AG09319 (cell line): ENCODE measurements around the gene HOXB6.

Experiments used
- DNase-seq: peaks from one replicate; pipeline ENCODE4 v3.0.0-alpha.2; 2010; ENCODE audit warnings: low read depth; ENCODE audit errors: extremely low read depth
- CTCF ChIP-seq: IDR thresholded peaks from 2 replicates; pipeline ENCODE4 v1.5.1; 2011; ENCODE audit warnings: low read depth, mild to moderate bottlenecking, inconsistent platforms, low read length, moderate library complexity

The HOXB6 gene

GRCh38 chr17:48604770-48605329 lies at the start of gene HOXB6:
TSS of gene HOXB6 (minus strand) at chr17:48604986. CDS start at chr17:48598150, 6,836 bp downstream.
- no peak for TF ChIP-seq CTCF
- DNase-seq, result no peak

- no peak for TF ChIP-seq CTCF
- DNase-seq, result no peak
Observed at GRCh38 chr17:48649741-48650140, 45.0 kb upstream of the HOXB6 start.

- no peak for DNase-seq
- no peak for TF ChIP-seq CTCF
Observed at GRCh38 chr17:48647963-48648245, 43.1 kb upstream of the HOXB6 start.

DNA sequence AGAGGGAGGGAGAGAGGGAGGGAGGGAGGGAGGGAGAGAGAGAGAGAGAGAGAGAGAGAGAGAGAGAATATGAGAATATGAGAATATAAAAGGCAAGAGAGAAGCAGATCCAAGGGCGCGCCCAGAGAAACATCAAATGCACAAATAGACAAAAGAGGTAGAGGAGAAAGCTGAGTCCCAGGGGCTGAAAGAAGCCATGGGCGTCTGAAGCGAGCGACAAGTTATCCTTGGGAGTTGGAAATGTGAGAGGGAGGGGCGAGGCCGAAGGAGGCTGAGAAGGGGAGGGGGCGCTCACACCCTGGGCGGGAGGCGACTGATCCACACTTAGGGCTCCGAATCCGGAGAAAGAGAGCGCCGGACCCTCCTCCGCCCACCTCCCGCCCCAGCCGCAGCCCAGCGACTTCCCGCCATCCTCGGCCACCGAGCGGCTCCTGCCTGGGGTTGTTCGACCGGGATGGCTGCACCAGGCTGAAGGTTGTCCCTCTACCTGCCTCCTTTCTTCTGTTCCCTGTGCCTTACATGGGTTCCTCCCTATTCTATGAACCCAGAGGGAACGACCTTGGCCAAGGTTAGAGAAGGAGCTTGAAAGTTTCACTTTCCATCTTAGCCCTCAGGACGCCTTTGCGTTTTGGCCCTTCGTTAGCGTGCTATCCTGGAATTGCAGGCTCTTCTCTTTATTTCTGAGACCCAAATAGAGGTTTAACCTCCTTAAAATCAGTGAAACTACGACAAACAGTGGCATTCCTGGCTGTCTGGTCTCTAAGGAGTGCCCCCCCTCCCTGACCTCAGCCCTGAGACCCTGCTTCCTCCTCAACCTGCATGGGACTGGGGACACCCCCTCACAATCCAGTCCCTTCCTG lies 42.5 kb upstream of the HOXB6 start:
- no peak for DNase-seq
- no peak for TF ChIP-seq CTCF

DNA sequence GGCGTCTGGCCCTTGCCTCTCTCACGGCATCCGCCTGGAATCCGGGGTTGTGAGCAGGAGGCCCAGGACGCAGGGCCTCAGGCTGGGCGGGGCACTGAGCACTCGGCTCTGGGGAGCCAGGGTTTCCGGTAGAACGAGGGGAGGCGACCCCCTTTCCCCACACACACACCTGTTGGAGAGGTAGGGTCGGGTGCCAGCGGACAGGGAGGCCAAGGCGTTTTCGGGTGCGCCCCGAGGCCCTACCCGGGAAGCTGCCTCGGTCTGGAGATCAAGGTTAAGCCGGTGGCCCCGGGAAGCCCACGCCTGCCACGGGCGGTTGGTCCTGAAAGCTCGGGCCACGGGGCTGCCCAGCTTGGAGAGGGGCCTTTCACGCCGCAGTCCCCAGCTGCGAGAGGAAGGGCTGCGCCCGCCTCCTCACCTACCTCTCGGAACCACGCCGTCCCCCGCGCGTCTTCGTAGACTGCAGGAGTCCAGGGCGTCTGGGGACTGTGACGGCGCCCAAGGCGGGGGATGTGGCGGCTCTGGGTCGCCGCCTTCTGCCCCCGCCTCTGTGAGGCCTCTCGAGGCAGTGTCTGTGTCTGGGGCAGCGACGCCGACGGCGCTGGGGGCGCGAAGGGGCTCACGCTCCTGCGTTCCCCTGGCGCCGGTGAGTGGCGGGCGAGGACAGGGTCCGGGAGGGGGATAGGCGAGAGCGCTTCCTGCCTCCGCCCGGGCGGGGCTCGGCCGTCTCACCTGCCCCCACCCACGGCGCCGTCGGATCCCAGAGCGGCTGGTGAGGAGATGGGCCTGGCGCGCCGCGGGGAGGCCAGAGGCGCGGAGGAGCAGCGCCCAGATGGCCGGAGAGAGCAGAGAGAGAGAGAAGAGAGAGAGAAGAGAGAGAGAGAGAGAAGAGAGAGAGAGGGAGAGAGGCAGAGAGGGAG lies 41.7 kb upstream of the HOXB6 start:
- TF ChIP-seq CTCF, result no peak
- no peak for DNase-seq

GRCh38 chr17:48645639-48646182 lies 40.9 kb upstream of the HOXB6 start:
- DNase-seq, result no peak
- TF ChIP-seq CTCF, result no peak
